Ishikawa (cell line): Measurements from ENCODE around the gene DCTN4.

Source experiments
- CEBPB ChIP-seq: IDR thresholded peaks from 2 replicates; pipeline ENCODE4 v1.6.1; 2012
- CREB1 ChIP-seq: IDR thresholded peaks from 2 replicates; pipeline ENCODE4 v1.6.1; 2012; ENCODE audit warnings: low read depth
- EGR1 ChIP-seq: IDR thresholded peaks from 2 replicates; pipeline ENCODE4 v1.6.1; 2012
- EP300 ChIP-seq: IDR thresholded peaks from 2 replicates; pipeline ENCODE4 v1.6.1; 2012; ENCODE audit warnings: borderline replicate concordance
- FOXM1 ChIP-seq: IDR thresholded peaks from 2 replicates; pipeline ENCODE4 v1.6.1; 2012; ENCODE audit warnings: low read depth, borderline replicate concordance
- NFIC ChIP-seq: IDR thresholded peaks from 2 replicates; pipeline ENCODE4 v1.6.1; 2012
- RAD21 ChIP-seq: IDR thresholded peaks from 2 replicates; pipeline ENCODE4 v1.6.1; 2012; ENCODE audit warnings: low read depth
- TAF1 ChIP-seq: IDR thresholded peaks from 2 replicates; pipeline ENCODE4 v1.6.1; 2012; ENCODE audit warnings: low read depth, mild to moderate bottlenecking
- TCF12 ChIP-seq: IDR thresholded peaks from 2 replicates; pipeline ENCODE4 v1.6.1; 2012; ENCODE audit warnings: low read depth
- TEAD4 ChIP-seq: IDR thresholded peaks from 2 replicates; pipeline ENCODE4 v1.6.1; 2012
- YY1 ChIP-seq: IDR thresholded peaks from 2 replicates; pipeline ENCODE4 v1.6.1; 2012; ENCODE audit warnings: low read depth
- ZBTB7A ChIP-seq: IDR thresholded peaks from 2 replicates; pipeline ENCODE4 v1.6.1; 2012; ENCODE audit warnings: low read depth
- TF ChIP-seq, protein P1 (sequence below): IDR thresholded peaks from 2 replicates; pipeline ENCODE4 v1.6.1; 2012
- TF ChIP-seq, protein P2 (sequence below): IDR thresholded peaks from 2 replicates; pipeline ENCODE4 v1.6.1; 2012
- TF ChIP-seq, protein P3 (sequence below): IDR thresholded peaks from 2 replicates; pipeline ENCODE4 v1.6.1; 2012; ENCODE audit warnings: low read depth, mild to moderate bottlenecking

The DCTN4 gene

DNA sequence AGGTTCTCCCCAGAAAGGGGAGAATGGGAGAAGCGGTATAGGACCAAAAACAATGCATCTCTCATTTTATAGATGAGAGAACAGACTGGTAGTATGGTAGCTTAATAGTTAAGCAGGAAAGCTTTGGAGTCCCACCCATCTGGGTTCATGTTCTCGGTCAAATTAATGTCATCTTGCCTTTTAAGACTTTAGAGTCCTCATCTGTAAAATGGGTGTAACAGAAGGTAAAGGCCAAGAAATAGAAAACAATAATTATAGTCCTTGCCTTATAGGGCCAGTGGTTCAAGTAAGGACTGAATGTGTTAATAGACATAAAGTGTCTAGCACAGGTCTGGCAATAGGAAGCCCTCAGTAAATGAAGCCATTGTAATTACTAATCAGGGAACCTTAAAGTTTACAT is 36.1 kb upstream of the DCTN4 start:
- TF ChIP-seq, protein P1, sequence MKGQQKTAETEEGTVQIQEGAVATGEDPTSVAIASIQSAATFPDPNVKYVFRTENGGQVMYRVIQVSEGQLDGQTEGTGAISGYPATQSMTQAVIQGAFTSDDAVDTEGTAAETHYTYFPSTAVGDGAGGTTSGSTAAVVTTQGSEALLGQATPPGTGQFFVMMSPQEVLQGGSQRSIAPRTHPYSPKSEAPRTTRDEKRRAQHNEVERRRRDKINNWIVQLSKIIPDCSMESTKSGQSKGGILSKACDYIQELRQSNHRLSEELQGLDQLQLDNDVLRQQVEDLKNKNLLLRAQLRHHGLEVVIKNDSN: no peak
- TF ChIP-seq EP300 (no peak), CEBPB (no peak)

DNA sequence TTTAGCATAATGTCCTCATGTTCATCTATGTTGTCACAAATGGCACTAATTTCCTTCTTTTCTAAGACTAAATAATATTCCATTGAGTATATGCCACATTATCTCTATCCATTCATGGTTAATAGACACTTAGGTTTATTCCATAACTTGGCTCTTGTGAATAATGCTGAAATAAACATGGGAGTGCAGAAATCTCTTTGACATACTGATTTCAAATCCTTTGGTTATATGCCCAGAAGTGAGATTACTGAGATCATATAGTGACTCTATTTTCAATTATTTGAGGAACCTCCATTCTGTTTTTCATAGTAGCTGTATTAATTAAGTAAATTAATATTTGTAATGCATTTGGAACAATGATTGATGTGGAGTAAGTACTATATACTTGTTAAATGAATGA is 32.7 kb upstream of the DCTN4 start:
- TF ChIP-seq CEBPB (no peak), EP300 (no peak), TAF1 (no peak), ZBTB7A (no peak), NFIC (no peak), YY1 (no peak)
- TF ChIP-seq, protein P1: no peak
- TF ChIP-seq, protein P2, sequence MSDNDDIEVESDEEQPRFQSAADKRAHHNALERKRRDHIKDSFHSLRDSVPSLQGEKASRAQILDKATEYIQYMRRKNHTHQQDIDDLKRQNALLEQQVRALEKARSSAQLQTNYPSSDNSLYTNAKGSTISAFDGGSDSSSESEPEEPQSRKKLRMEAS: no peak
- TF ChIP-seq, protein P3, sequence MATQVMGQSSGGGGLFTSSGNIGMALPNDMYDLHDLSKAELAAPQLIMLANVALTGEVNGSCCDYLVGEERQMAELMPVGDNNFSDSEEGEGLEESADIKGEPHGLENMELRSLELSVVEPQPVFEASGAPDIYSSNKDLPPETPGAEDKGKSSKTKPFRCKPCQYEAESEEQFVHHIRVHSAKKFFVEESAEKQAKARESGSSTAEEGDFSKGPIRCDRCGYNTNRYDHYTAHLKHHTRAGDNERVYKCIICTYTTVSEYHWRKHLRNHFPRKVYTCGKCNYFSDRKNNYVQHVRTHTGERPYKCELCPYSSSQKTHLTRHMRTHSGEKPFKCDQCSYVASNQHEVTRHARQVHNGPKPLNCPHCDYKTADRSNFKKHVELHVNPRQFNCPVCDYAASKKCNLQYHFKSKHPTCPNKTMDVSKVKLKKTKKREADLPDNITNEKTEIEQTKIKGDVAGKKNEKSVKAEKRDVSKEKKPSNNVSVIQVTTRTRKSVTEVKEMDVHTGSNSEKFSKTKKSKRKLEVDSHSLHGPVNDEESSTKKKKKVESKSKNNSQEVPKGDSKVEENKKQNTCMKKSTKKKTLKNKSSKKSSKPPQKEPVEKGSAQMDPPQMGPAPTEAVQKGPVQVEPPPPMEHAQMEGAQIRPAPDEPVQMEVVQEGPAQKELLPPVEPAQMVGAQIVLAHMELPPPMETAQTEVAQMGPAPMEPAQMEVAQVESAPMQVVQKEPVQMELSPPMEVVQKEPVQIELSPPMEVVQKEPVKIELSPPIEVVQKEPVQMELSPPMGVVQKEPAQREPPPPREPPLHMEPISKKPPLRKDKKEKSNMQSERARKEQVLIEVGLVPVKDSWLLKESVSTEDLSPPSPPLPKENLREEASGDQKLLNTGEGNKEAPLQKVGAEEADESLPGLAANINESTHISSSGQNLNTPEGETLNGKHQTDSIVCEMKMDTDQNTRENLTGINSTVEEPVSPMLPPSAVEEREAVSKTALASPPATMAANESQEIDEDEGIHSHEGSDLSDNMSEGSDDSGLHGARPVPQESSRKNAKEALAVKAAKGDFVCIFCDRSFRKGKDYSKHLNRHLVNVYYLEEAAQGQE: no peak

DNA sequence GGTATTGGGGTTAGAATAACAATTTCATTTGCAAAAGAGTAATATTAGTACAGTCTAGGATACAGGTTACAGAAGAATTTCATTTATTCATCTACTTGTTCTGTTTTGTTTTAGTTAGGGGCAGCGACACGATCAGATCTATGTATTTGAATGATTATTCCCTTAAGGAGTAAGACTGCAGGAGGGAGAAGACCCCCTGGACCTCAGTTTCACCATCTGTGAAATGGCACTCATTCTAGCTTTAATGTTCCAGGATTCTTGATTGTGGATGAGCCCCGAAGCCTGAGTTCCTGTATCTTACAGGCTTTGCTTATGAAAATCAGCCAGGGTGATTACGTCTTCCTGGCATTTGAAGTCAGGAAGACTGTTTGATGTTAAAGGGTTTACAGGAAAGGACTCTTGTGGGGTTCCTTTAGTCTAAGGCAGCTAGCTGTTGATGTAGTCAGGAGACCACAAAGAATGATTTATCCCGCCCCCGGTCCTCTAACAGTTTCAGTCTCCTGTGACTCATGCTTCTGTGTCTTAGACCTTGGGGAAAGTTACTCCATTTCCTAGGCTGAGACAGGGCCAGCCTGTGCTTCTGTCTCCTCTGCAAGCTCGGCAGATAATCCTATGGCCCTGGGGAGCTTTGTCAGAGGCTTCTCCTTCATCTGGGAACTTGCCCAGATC is 31.3 kb upstream of the DCTN4 start:
- no peak for TF ChIP-seq EGR1

DNA sequence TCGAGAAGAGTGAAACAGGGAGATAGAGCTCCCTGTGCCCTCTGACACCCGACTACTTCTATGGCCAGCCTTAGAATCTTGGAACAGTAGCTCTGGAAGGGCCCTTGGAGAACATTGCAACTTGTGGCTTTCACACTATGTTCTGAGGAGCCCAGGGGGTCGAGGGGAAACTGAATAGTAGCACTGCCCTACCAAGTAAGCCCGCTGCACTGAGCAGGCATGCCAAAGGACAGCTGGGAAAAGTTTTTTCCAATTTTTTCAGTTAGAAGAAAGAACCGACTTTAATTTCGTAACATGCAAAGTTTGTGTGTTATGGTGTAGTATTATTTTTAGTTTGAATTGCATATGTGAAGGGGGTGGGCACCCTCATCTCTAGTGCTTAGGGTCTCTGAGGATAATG is 30.6 kb upstream of the DCTN4 start:
- TF ChIP-seq ZBTB7A (no peak), CREB1 (no peak), CEBPB (no peak), TAF1 (no peak), EP300 (no peak), TCF12 (no peak), RAD21 (no peak), YY1 (no peak), NFIC (no peak)
- TF ChIP-seq, protein P2: no peak
- TF ChIP-seq, protein P3: no peak

DNA sequence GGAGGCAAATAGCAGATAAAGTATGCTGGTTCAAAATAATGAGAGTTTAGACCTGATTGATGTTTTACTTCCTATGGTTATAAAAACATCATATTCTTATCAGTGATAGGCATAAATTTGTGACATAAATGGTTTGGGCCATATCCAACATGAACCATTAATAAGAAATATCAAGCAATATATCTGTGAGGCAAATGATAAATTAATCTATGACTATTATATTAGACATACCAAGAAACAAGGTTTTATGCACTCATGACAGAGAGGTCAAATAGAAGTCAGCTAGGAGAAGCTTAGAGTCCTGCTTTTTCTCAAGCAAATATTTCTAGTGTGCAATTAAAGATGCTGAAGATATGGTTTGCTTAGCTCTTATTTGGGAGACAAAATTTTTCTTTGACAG is 30.2 kb upstream of the DCTN4 start:
- no peak for TF ChIP-seq TCF12
- no peak for TF ChIP-seq TAF1
- TF ChIP-seq ZBTB7A: no peak
- TF ChIP-seq TEAD4: no peak
- TF ChIP-seq NFIC: no peak
- no peak for TF ChIP-seq EP300
- TF ChIP-seq, protein P1: no peak
- TF ChIP-seq, protein P3: no peak
- no peak for TF ChIP-seq RAD21
- no peak for TF ChIP-seq FOXM1
- TF ChIP-seq CREB1: no peak
- TF ChIP-seq CEBPB: no peak
- no peak for TF ChIP-seq EGR1
- no peak for TF ChIP-seq YY1
- TF ChIP-seq, protein P2: no peak
